Caco-2 (cell line): ENCODE data around the gene RNF43. TPM values are rescaled to one million over a fixed set of nuclear protein-coding genes. Genes with fewer than 3 reads are reported as not detected.
A peak's percentile ranks its signal among the peaks of the same experiment; 100 is the strongest.

Experiments
- BruUV-seq: library from RNA; stranded (reverse); fragments of 400-500 nt; replicated peaks from 2 replicates; lab custom pipeline; 2021; lab: Mats Ljungman, UMichigan
- CTCF ChIA-PET: fragments of 300-600 bp; sonication (Branson Sonifier 250); formaldehyde crosslinking; loops from one replicate; lab custom pipeline; 2022; ENCODE audit warnings: antibody characterized with exemption; lab: Charles Lee
- POLR2A ChIA-PET: fragments of 300-600 bp; sonication (Branson Sonifier 250); formaldehyde crosslinking; loops from one replicate; lab custom pipeline; 2022; ENCODE audit warnings: antibody characterized with exemption; lab: Charles Lee
- DNase-seq, 2 experiments: peaks; one replicate each; pipeline versions ENCODE4 v3.0.0 to v3.0.0-alpha.2; 2020 to 2022
- H3K27me3 ChIP-seq: replicated peaks from 2 replicates; pipeline ENCODE4 v1.6.0; 2011; ENCODE audit warnings: low read length; ENCODE audit not compliant: control insufficient read depth, insufficient read depth
- H3K36me3 ChIP-seq: 2 replicates; pipeline ENCODE4 v1.5.1; 2011; ENCODE audit warnings: low read length; ENCODE audit not compliant: control insufficient read depth, insufficient read depth
- H3K4me1 ChIP-seq: fragments of 250-450 bp; sonication (Bioruptor Pico); 2 replicates; pipeline ENCODE4 v1.5.1; 2020; ENCODE audit warnings: mild to moderate bottlenecking
- H3K4me3 ChIP-seq: 2 replicates; pipeline ENCODE4 v1.5.1; 2011; ENCODE audit warnings: low read depth, mild to moderate bottlenecking, control low read depth, low read length
- H3K9me3 ChIP-seq: fragments of 250-450 bp; sonication (Bioruptor Pico); 2 replicates; pipeline ENCODE4 v1.5.1; 2020; ENCODE audit warnings: mild to moderate bottlenecking, moderate library complexity
- H3K27ac Mint-ChIP-seq: one replicate; pipeline ENCODE4 v1.8.0; 2022; ENCODE audit warnings: mixed read lengths; ENCODE audit not compliant: unreplicated experiment
- H3K27me3 Mint-ChIP-seq: one replicate; pipeline ENCODE4 v1.8.0; 2022; ENCODE audit warnings: mixed read lengths; ENCODE audit not compliant: insufficient read depth, unreplicated experiment
- H3K36me3 Mint-ChIP-seq: one replicate; pipeline ENCODE4 v1.8.0; 2022; ENCODE audit warnings: mild to moderate bottlenecking, mixed read lengths; ENCODE audit not compliant: insufficient read depth, unreplicated experiment
- H3K4me1 Mint-ChIP-seq: one replicate; pipeline ENCODE4 v1.8.0; 2022; ENCODE audit warnings: low read depth, mixed read lengths; ENCODE audit not compliant: unreplicated experiment
- H3K4me3 Mint-ChIP-seq: one replicate; pipeline ENCODE4 v1.8.0; 2022; ENCODE audit warnings: mild to moderate bottlenecking, moderate library complexity, mixed read lengths; ENCODE audit not compliant: unreplicated experiment
- H3K9me3 Mint-ChIP-seq: one replicate; pipeline ENCODE4 v1.8.0; 2022; ENCODE audit warnings: mixed read lengths; ENCODE audit not compliant: unreplicated experiment
- CTCF ChIP-seq, 2 experiments: fragments of 200-600 bp in 1 of 2; IDR thresholded peaks; 1 replicate in 1 of 2; 2 replicates in 1 of 2; pipeline versions ENCODE4 v1.5.1 to v1.8.0; 2011 to 2022; ENCODE audit warnings: antibody characterized with exemption in 1 of 2, control low read depth in 1 of 2, inconsistent platforms in 1 of 2, low read depth in 1 of 2, low read length in 1 of 2, mild to moderate bottlenecking in 1 of 2, moderate library complexity in 1 of 2; ENCODE audit not compliant: insufficient read depth in 1 of 2, severe bottlenecking in 1 of 2, unreplicated experiment in 1 of 2
- intact Hi-C: fragments of 100-400 bp; cut with micrococcal nuclease; formaldehyde crosslinking; loops from one replicate; pipeline ENCODE4 v1.10.0; 2022; ENCODE audit not compliant: unreplicated experiment
- total RNA-seq: library from RNA; stranded (reverse); gene quantifications from 2 replicates; pipeline ENCODE4 v1.2.3, GENCODE V29; 2022

The RNF43 gene
- total RNA-seq, 1 experiment from 2014 or later, result 84.2 TPM

GRCh38 chr17:58396173-58396572, 21.2 kb downstream of the RNF43 start:
- ChIA-PET POLR2A (no interaction called here), CTCF (no interaction called here)
- no TSS peak for BruUV-seq
- Histone ChIP-seq H3K36me3 (no peaks in the 10 kb centered on the region; the same call in 1 of the 2 replicates), H3K27me3 (no peaks in the 10 kb centered on the region), H3K9me3 (no peaks in the 10 kb centered on the region), H3K4me3 (no peak overlapping the region), H3K4me1 (peaks cover 96% of the 10 kb centered on the region)
- no peaks in the 10 kb centered on the region for H3K27me3 Mint-ChIP-seq
- TF ChIP-seq CTCF (IDR thresholded peaks at IDR 0.05; ENCODE audit: insufficient read depth in 1 of 2, low read depth in 1 of 2, low read length in 1 of 2, severe bottlenecking in 1 of 2, unreplicated experiment in 1 of 2), result no peak
- peaks cover 87% of the 10 kb centered on the region for H3K36me3 Mint-ChIP-seq
- intact Hi-C loops, result no loop called here
- no peak for DNase-seq
- no peaks in the 10 kb centered on the region for H3K9me3 Mint-ChIP-seq
- peak overlapping the region; percentile 75 for H3K27ac Mint-ChIP-seq
- H3K4me3 Mint-ChIP-seq, result peak overlapping the region; percentile 8
- peaks cover 74% of the 10 kb centered on the region for H3K4me1 Mint-ChIP-seq

- no TSS peak for BruUV-seq
- H3K27me3 ChIP-seq, result no peaks in the 10 kb centered on the region
- no peaks in the 10 kb centered on the region for H3K36me3 ChIP-seq
- H3K27ac Mint-ChIP-seq, result peak overlapping the region; percentile 58
- H3K36me3 Mint-ChIP-seq, result peaks cover 77% of the 10 kb centered on the region
- DNase-seq, result no peak
- no peak overlapping the region for H3K4me3 ChIP-seq
- peaks cover 76% of the 10 kb centered on the region for H3K4me1 Mint-ChIP-seq
- ChIA-PET CTCF (interaction anchor here (0.7 to 1.4 kb wide), 2 partner anchors 23 to 78 kb away, joined by 3 read pairs; partner anchors contain the start of gene RNF43), POLR2A (interaction anchor here (1.1 kb wide), 2 partner anchors 23 to 42 kb away, joined by 3 to 4 read pairs; partner anchors contain the start of genes RNF43 and SUPT4H1)
- H3K9me3 Mint-ChIP-seq, result no peaks in the 10 kb centered on the region
- TF ChIP-seq CTCF (IDR thresholded peaks at IDR 0.05; ENCODE audit: insufficient read depth in 1 of 2, low read depth in 1 of 2, low read length in 1 of 2, severe bottlenecking in 1 of 2, unreplicated experiment in 1 of 2), result no peak
- intact Hi-C loops, result no loop called here
- no peaks in the 10 kb centered on the region for H3K9me3 ChIP-seq
- peaks cover 96% of the 10 kb centered on the region for H3K4me1 ChIP-seq
- H3K27me3 Mint-ChIP-seq, result no peaks in the 10 kb centered on the region
- peak overlapping the region; percentile 12 for H3K4me3 Mint-ChIP-seq
Measured at GRCh38 chr17:58394534-58395223, 22.7 kb downstream of the RNF43 start.

GRCh38 chr17:58391302-58391984, 25.9 kb downstream of the RNF43 start:
- peaks cover 68% of the 10 kb centered on the region for H3K4me1 Mint-ChIP-seq
- Histone ChIP-seq H3K9me3 (no peaks in the 10 kb centered on the region), H3K27me3 (no peaks in the 10 kb centered on the region), H3K36me3 (peaks cover 2% of the 10 kb centered on the region; the same call in 1 of the 2 replicates), H3K4me3 (no peak overlapping the region), H3K4me1 (peaks cover 96% of the 10 kb centered on the region)
- H3K27ac Mint-ChIP-seq, result peak overlapping the region; percentile 90
- H3K36me3 Mint-ChIP-seq, result peaks cover 74% of the 10 kb centered on the region
- TF ChIP-seq CTCF (IDR thresholded peaks at IDR 0.05; ENCODE audit: insufficient read depth in 1 of 2, low read depth in 1 of 2, low read length in 1 of 2, severe bottlenecking in 1 of 2, unreplicated experiment in 1 of 2), result no peak
- ChIA-PET POLR2A (interaction anchor here (0.5 kb wide), 1 partner anchor 35 kb away, joined by 3 read pairs; no protein-coding TSS in a partner anchor), CTCF (no interaction called here)
- H3K9me3 Mint-ChIP-seq, result no peaks in the 10 kb centered on the region
- no TSS peak for BruUV-seq
- H3K4me3 Mint-ChIP-seq, result peak overlapping the region; percentile 62
- DNase-seq, result peak; percentile 93 to 96
- no peaks in the 10 kb centered on the region for H3K27me3 Mint-ChIP-seq
- intact Hi-C loops, result loop anchor here (1.0 kb wide), 5 partner anchors 10 to 27 kb away; partner anchors contain the start of gene RNF43
